PFSK-1 (cell line): Measurements from ENCODE around the gene IGF2R.

ENCODE experiments used
- FOXP2 ChIP-seq: optimal IDR thresholded peaks from 2 replicates; pipeline ENCODE3; 2011; ENCODE audit warnings: borderline replicate concordance, control low read depth, inconsistent platforms; ENCODE audit not compliant: insufficient read depth; ENCODE audit errors: extremely low read length, extremely low read depth
- POLR2AphosphoS5 ChIP-seq: IDR thresholded peaks from 2 replicates; pipeline ENCODE4 v1.6.1; 2012; ENCODE audit warnings: low read depth, mild to moderate bottlenecking, control low read depth, low read length, moderate library complexity
- SIN3A ChIP-seq: IDR thresholded peaks from 2 replicates; pipeline ENCODE4 v1.6.1; 2012; ENCODE audit warnings: mild to moderate bottlenecking, low read length, moderate library complexity, borderline replicate concordance; ENCODE audit not compliant: insufficient read depth
- TAF1 ChIP-seq: IDR thresholded peaks from 2 replicates; pipeline ENCODE4 v1.6.1; 2012; ENCODE audit warnings: low read length, control low read depth, borderline replicate concordance; ENCODE audit not compliant: insufficient read depth
- TF ChIP-seq, protein P1 (sequence below), 2 experiments: IDR thresholded peaks; 2 replicates each; pipeline versions ENCODE4 v1.6.1 to v1.8.0; 2011 to 2012; ENCODE audit warnings: low read depth in 2 of 2, low read length in 2 of 2, control low read depth in 1 of 2, inconsistent platforms in 1 of 2, mild to moderate bottlenecking in 1 of 2, moderate library complexity in 1 of 2; ENCODE audit not compliant: insufficient read depth in 1 of 2

Gene IGF2R

DNA sequence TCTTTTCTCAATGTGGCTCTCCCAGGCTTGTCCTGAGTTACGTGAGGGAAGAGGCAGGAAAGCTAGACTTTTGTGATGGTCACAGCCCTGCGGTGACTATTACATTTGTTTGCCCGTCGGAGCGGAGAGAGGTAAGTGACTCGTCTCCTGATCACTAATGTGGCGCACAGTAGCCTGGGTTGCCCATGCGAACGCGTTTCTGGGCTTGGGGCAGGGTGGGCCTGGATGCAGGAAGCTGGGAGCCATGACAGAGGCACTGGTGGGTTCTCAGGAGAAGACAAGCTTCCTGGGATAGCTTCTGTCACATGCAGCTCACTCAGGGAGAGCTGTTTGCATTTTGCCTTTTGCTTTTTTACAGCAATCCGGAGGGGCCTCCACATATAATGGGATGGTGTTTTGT, 60.6 kb downstream of the IGF2R start:
- TF ChIP-seq, protein P1, sequence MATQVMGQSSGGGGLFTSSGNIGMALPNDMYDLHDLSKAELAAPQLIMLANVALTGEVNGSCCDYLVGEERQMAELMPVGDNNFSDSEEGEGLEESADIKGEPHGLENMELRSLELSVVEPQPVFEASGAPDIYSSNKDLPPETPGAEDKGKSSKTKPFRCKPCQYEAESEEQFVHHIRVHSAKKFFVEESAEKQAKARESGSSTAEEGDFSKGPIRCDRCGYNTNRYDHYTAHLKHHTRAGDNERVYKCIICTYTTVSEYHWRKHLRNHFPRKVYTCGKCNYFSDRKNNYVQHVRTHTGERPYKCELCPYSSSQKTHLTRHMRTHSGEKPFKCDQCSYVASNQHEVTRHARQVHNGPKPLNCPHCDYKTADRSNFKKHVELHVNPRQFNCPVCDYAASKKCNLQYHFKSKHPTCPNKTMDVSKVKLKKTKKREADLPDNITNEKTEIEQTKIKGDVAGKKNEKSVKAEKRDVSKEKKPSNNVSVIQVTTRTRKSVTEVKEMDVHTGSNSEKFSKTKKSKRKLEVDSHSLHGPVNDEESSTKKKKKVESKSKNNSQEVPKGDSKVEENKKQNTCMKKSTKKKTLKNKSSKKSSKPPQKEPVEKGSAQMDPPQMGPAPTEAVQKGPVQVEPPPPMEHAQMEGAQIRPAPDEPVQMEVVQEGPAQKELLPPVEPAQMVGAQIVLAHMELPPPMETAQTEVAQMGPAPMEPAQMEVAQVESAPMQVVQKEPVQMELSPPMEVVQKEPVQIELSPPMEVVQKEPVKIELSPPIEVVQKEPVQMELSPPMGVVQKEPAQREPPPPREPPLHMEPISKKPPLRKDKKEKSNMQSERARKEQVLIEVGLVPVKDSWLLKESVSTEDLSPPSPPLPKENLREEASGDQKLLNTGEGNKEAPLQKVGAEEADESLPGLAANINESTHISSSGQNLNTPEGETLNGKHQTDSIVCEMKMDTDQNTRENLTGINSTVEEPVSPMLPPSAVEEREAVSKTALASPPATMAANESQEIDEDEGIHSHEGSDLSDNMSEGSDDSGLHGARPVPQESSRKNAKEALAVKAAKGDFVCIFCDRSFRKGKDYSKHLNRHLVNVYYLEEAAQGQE (IDR thresholded peaks at IDR 0.05; ENCODE audit: insufficient read depth in 1 of 2, low read depth in 2 of 2, low read length in 2 of 2): no peak
- TF ChIP-seq POLR2AphosphoS5 (no peak), SIN3A (no peak), TAF1 (no peak), FOXP2 (no peak)

DNA sequence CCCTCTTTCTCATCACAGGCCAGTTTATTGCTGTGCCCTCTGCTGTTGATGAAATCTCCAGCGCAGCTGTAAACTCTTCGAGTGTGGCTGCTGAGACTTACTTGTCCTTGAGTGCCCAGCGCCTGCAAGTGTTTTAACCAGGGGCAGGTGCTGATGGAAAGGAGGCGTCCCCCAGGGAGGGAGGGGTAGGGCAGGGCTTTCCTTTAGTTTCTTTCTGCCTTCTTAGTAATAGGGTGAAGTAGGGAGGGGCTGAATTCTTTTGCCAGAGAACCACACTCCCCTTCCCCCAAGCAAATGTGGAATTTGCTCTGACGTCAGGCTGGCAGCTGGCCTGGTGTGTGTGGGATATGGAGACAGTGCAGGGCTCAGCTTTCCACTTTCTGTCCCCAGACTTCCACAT, 61.2 kb downstream of the IGF2R start:
- TF ChIP-seq SIN3A: no peak
- TF ChIP-seq, protein P1 (IDR thresholded peaks at IDR 0.05; ENCODE audit: insufficient read depth in 1 of 2, low read depth in 2 of 2, low read length in 2 of 2): no peak
- TF ChIP-seq TAF1: no peak
- no peak for TF ChIP-seq FOXP2
- no peak for TF ChIP-seq POLR2AphosphoS5

DNA sequence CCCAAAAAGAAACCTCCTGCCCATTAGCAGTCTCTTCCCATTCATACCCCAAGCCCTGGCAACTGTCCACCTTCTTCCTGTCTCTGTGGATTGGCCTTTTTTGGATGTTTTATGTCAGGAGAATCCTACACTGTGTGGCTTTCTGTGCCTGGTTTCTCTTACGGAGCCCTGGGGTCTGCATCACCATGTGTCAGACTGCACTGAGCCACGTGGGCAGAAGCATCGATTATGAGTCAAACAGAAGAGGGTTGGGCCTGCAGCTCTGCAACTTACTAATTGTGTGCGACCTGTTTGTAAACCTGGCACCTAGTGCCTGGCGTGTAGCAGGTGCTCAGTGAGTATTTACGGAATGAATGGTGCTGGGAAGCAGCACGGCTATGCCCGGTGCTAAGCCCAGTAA, 62.6 kb downstream of the IGF2R start:
- TF ChIP-seq FOXP2: no peak
- no peak for TF ChIP-seq SIN3A
- no peak for TF ChIP-seq TAF1
- TF ChIP-seq POLR2AphosphoS5: no peak
- TF ChIP-seq, protein P1 (IDR thresholded peaks at IDR 0.05; ENCODE audit: insufficient read depth in 1 of 2, low read depth in 2 of 2, low read length in 2 of 2): no peak

DNA sequence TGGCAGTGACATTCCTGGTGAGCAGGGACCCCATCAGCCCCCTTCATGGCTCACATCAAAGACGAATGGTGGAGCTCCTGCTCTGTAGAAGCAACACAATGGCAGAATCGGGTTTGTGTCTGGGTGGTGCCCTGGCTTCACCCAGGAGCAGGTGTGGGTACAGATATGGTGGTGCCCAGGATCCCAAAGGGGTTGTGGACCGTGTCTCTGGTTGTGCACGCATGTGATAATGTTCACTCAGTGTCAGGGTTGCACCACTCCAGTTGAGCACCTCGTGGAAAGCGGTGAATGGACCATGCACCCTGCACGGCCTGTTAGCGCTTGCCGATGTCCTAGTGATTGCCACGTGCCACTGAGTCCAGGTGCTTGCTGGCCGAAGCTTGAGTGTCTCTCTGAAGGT, 63.0 kb downstream of the IGF2R start:
- TF ChIP-seq, protein P1 (IDR thresholded peaks at IDR 0.05; ENCODE audit: insufficient read depth in 1 of 2, low read depth in 2 of 2, low read length in 2 of 2): no peak
- TF ChIP-seq SIN3A: no peak
- TF ChIP-seq FOXP2: no peak
- TF ChIP-seq POLR2AphosphoS5: no peak
- TF ChIP-seq TAF1: no peak

DNA sequence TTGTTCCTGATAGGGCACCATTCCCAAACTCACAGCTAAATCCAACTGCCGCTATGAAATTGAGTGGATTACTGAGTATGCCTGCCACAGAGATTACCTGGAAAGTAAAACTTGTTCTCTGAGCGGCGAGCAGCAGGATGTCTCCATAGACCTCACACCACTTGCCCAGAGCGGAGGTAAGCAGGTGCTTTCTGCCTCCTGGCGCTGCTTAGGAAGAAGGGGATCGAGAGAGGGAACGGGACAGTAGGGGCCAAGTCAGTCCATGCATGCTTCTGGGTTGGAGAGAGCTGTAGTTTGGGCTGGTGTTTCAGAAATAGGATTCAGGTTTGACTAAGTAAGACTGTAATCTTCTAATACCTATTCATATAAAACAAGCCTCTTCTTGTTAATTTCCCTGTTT, 63.7 kb downstream of the IGF2R start:
- no peak for TF ChIP-seq SIN3A
- TF ChIP-seq, protein P1 (IDR thresholded peaks at IDR 0.05; ENCODE audit: insufficient read depth in 1 of 2, low read depth in 2 of 2, low read length in 2 of 2): no peak
- no peak for TF ChIP-seq TAF1
- TF ChIP-seq FOXP2: no peak
- TF ChIP-seq POLR2AphosphoS5: no peak
